ENCODE results near the gene ATP6V1G2. TPM values are rescaled to one million over a fixed set of nuclear protein-coding genes. Genes with fewer than 3 reads are reported as not detected.

ATP6V1G2 gene
- polyA plus RNA-seq, 2 donors: 0.32 to 0.49 TPM

Other genes starting within 250 kb of the ATP6V1G2 start
- 100 to 1,000 TPM; 168 to 351 TPM for gene HLA-B, start 189.4 kb downstream of the ATP6V1G2 start, polyA plus RNA-seq
- 1 to 10 TPM; 8.8 to 9.9 TPM for gene MICA, start 143.0 kb downstream of the ATP6V1G2 start, polyA plus RNA-seq
- gene MICB, start 48.5 kb downstream of the ATP6V1G2 start, polyA plus RNA-seq: under 1 TPM; 0.29 to 0.77 TPM
- gene MCCD1, start 17.6 kb downstream of the ATP6V1G2 start, polyA plus RNA-seq: not detected
- 100 to 1,000 TPM; 181 to 321 TPM for gene DDX39B, start 4.6 kb downstream of the ATP6V1G2 start, polyA plus RNA-seq
- gene NFKBIL1, start 1.0 kb upstream of the ATP6V1G2 start, polyA plus RNA-seq: 10 to 100 TPM; 16.1 to 20.2 TPM
- gene LTA, start 25.7 kb upstream of the ATP6V1G2 start, polyA plus RNA-seq: under 1 TPM; 0.10 to 0.14 TPM
- gene TNF, start 29.0 kb upstream of the ATP6V1G2 start, polyA plus RNA-seq: 1 to 10 TPM in 1 of 2 donors, under 1 TPM in 1; 0.71 to 2.4 TPM
- gene LTB, start 35.8 kb upstream of the ATP6V1G2 start, polyA plus RNA-seq: 1 to 10 TPM; 1.8 to 3.0 TPM
- gene LST1, start 39.7 kb upstream of the ATP6V1G2 start, polyA plus RNA-seq: 1 to 10 TPM; 2.8 to 6.9 TPM
- gene NCR3, start 46.4 kb upstream of the ATP6V1G2 start, polyA plus RNA-seq: under 1 TPM in 1 of 2 donors, not detected in 1; 0.07 TPM
- gene AIF1, start 68.6 kb upstream of the ATP6V1G2 start, polyA plus RNA-seq: 10 to 100 TPM in 1 of 2 donors, 1 to 10 TPM in 1; 8.0 to 12.6 TPM
- 100 to 1,000 TPM in 1 of 2 donors, 10 to 100 TPM in 1; 76.6 to 110 TPM for gene PRRC2A, start 74.1 kb upstream of the ATP6V1G2 start, polyA plus RNA-seq
- 100 to 1,000 TPM; 158 to 259 TPM for gene BAG6, start 106.1 kb upstream of the ATP6V1G2 start, polyA plus RNA-seq
- gene APOM, start 109.3 kb upstream of the ATP6V1G2 start, polyA plus RNA-seq: 1 to 10 TPM; 4.3 to 6.0 TPM
- 10 to 100 TPM; 20.6 to 21.1 TPM for gene C6orf47, start 114.2 kb upstream of the ATP6V1G2 start, polyA plus RNA-seq
- 10 to 100 TPM; 10.2 to 10.4 TPM for gene GPANK1, start 118.4 kb upstream of the ATP6V1G2 start, polyA plus RNA-seq
- gene CSNK2B, start 119.5 kb upstream of the ATP6V1G2 start, polyA plus RNA-seq: 100 to 1,000 TPM; 140 to 187 TPM
- gene LY6G5B, start 123.4 kb upstream of the ATP6V1G2 start, polyA plus RNA-seq: 1 to 10 TPM; 5.3 to 7.4 TPM
- gene LY6G5C, start 134.5 kb upstream of the ATP6V1G2 start, polyA plus RNA-seq: 1 to 10 TPM in 1 of 2 donors, under 1 TPM in 1; 0.76 to 1.1 TPM
- gene ABHD16A, start 156.7 kb upstream of the ATP6V1G2 start, polyA plus RNA-seq: 10 to 100 TPM; 30.0 to 40.1 TPM
- not detected for gene LY6G6F, start 160.3 kb upstream of the ATP6V1G2 start, polyA plus RNA-seq
- 1 to 10 TPM in 1 of 2 donors, under 1 TPM in 1; 0.67 to 1.3 TPM for gene LY6G6D, start 168.7 kb upstream of the ATP6V1G2 start, polyA plus RNA-seq
- gene LY6G6C, start 175.1 kb upstream of the ATP6V1G2 start, polyA plus RNA-seq: 10 to 100 TPM; 17.2 to 21.9 TPM
- under 1 TPM; 0.49 to 0.88 TPM for gene MPIG6B, start 176.8 kb upstream of the ATP6V1G2 start, polyA plus RNA-seq
- 10 to 100 TPM; 46.5 to 73.3 TPM for gene DDAH2, start 182.7 kb upstream of the ATP6V1G2 start, polyA plus RNA-seq
- gene CLIC1, start 189.9 kb upstream of the ATP6V1G2 start, polyA plus RNA-seq: 100 to 1,000 TPM; 258 to 412 TPM
- gene MSH5, start 193.4 kb upstream of the ATP6V1G2 start, polyA plus RNA-seq: 10 to 100 TPM in 1 of 2 donors, 1 to 10 TPM in 1; 6.3 to 15.8 TPM
- 1 to 10 TPM; 2.3 to 7.6 TPM for gene SAPCD1, start 216.0 kb upstream of the ATP6V1G2 start, polyA plus RNA-seq
- gene VWA7, start 230.7 kb upstream of the ATP6V1G2 start, polyA plus RNA-seq: 1 to 10 TPM in 1 of 2 donors, under 1 TPM in 1; 0.33 to 1.3 TPM
- gene VARS1, start 249.1 kb upstream of the ATP6V1G2 start, polyA plus RNA-seq: 10 to 100 TPM; 35.7 to 37.3 TPM

Measured in esophagus (tissue), 2 donors.